Measurements from ENCODE around the gene TH.

- no peak for TF ChIP-seq POLR2AphosphoS5 (IDR thresholded peaks at IDR 0.05; ENCODE audit: low read depth, low read length)
- no peak for TF ChIP-seq POLR2A (IDR thresholded peaks at IDR 0.05; ENCODE audit: low read depth, low read length)
These were observed 38.3 kb upstream of the TH start for GRCh38 chr11:2209900-2210321.
